ENCODE data around the gene HOXC6. TPM values are rescaled to one million over a fixed set of nuclear protein-coding genes. Genes with fewer than 3 reads are reported as not detected.
A peak's percentile ranks its signal among the peaks of the same experiment; 100 is the strongest.

Gene HOXC6
- total and polyA plus RNA-seq, 9 of the 15 experiments (the other 6 are each of a cell fraction or from before 2014, with no cell fraction given) = 0.06 to 4.0 (median 1.4) TPM

- ChIA-PET POLR2A (no interaction called here), CTCF (ENCODE audit: low intra/inter-chr PET ratio) (no interaction called here)
- WGBS (ENCODE audit: insufficient coverage, low coverage, missing lambda C conversion rate) = 11% methylated on average over 14 of the region's 14 CpGs
- Histone ChIP-seq H3K27ac (ENCODE audit: extremely low read depth, low read depth, low read length) (no peak overlapping the region), H3K9ac (ENCODE audit: insufficient read depth in 1 of 2, low read depth in 2 of 2, low read length in 2 of 2) (peak overlapping the region in 1 of 2 experiments; percentile 43; a peak in 1 of 4 replicates), H3K36me3 (ENCODE audit: control insufficient read depth, insufficient read depth, low read length) (no peaks in the 10 kb centered on the region), H3K4me3 (no peak overlapping the region), H3K79me2 (ENCODE audit: control insufficient read depth, insufficient read depth, low read length) (no peaks in the 10 kb centered on the region), H3K4me1 (replicated peaks in 1 of 2; ENCODE audit: control insufficient read depth in 2 of 2, insufficient read depth in 2 of 2, low read length in 2 of 2) (peaks cover 0 to 8% of the 10 kb centered on the region in 2 experiments; a peak in 2 of 5 replicates), H3K9me1 (ENCODE audit: control insufficient read depth, insufficient read depth, low read length) (no peaks in the 10 kb centered on the region), H4K20me1 (replicated peaks; ENCODE audit: control insufficient read depth, insufficient read depth, low read length) (no peaks in the 10 kb centered on the region), H3K9me3 (replicated peaks; ENCODE audit: control insufficient read depth, insufficient read depth, low read depth, low read length) (no peaks in the 10 kb centered on the region), H3K27me3 (ENCODE audit: control insufficient read depth in 2 of 2, insufficient read depth in 2 of 2, low read length in 2 of 2) (peaks cover 37 to 40% of the 10 kb centered on the region in 2 experiments), H2AFZ (ENCODE audit: low read depth, low read length) (no peak overlapping the region), H3K4me2 (ENCODE audit: insufficient read depth, low read length) (no peak overlapping the region)
- no peak for DNase-seq (ENCODE audit: extremely low read depth in 1 of 4, low spot score in 3 of 4)
- peak; percentile 25 for ATAC-seq
- in situ Hi-C loops (cut with MboI) = no loop called here
- no TSS peak for BruUV-seq (replicated peaks)
- intact Hi-C loops (cut with micrococcal nuclease) = no loop called here
- FAIRE-seq = no peak
- TF ChIP-seq NFIC (IDR thresholded peaks at IDR 0.05) = no peak
- TF ChIP-seq PHF8 (IDR thresholded peaks at IDR 0.05; ENCODE audit: borderline replicate concordance, low read length) = no peak
- TF ChIP-seq SIN3B (IDR thresholded peaks at IDR 0.05; ENCODE audit: low read depth) = no peak
- no peak for TF ChIP-seq ZBTB26 (CRISPR knock-in tag; IDR thresholded peaks at IDR 0.05)
- TF ChIP-seq, protein P1, sequence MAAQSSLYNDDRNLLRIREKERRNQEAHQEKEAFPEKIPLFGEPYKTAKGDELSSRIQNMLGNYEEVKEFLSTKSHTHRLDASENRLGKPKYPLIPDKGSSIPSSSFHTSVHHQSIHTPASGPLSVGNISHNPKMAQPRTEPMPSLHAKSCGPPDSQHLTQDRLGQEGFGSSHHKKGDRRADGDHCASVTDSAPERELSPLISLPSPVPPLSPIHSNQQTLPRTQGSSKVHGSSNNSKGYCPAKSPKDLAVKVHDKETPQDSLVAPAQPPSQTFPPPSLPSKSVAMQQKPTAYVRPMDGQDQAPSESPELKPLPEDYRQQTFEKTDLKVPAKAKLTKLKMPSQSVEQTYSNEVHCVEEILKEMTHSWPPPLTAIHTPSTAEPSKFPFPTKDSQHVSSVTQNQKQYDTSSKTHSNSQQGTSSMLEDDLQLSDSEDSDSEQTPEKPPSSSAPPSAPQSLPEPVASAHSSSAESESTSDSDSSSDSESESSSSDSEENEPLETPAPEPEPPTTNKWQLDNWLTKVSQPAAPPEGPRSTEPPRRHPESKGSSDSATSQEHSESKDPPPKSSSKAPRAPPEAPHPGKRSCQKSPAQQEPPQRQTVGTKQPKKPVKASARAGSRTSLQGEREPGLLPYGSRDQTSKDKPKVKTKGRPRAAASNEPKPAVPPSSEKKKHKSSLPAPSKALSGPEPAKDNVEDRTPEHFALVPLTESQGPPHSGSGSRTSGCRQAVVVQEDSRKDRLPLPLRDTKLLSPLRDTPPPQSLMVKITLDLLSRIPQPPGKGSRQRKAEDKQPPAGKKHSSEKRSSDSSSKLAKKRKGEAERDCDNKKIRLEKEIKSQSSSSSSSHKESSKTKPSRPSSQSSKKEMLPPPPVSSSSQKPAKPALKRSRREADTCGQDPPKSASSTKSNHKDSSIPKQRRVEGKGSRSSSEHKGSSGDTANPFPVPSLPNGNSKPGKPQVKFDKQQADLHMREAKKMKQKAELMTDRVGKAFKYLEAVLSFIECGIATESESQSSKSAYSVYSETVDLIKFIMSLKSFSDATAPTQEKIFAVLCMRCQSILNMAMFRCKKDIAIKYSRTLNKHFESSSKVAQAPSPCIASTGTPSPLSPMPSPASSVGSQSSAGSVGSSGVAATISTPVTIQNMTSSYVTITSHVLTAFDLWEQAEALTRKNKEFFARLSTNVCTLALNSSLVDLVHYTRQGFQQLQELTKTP (IDR thresholded peaks at IDR 0.05; ENCODE audit: low read depth in 1 of 2, partially characterized antibody in 2 of 2) = no peak
- TF ChIP-seq PTRF (tag; IDR thresholded peaks at IDR 0.05) = no peak
- TF ChIP-seq PTBP1 (IDR thresholded peaks at IDR 0.05; ENCODE audit: low read depth, low read length) = no peak
- no peak for TF ChIP-seq ZNF644 (tag; IDR thresholded peaks at IDR 0.05; ENCODE audit: low read depth)
- no peak for TF ChIP-seq ILK (tag; IDR thresholded peaks at IDR 0.05; ENCODE audit: borderline replicate concordance, low read depth)
- TF ChIP-seq, protein P2, sequence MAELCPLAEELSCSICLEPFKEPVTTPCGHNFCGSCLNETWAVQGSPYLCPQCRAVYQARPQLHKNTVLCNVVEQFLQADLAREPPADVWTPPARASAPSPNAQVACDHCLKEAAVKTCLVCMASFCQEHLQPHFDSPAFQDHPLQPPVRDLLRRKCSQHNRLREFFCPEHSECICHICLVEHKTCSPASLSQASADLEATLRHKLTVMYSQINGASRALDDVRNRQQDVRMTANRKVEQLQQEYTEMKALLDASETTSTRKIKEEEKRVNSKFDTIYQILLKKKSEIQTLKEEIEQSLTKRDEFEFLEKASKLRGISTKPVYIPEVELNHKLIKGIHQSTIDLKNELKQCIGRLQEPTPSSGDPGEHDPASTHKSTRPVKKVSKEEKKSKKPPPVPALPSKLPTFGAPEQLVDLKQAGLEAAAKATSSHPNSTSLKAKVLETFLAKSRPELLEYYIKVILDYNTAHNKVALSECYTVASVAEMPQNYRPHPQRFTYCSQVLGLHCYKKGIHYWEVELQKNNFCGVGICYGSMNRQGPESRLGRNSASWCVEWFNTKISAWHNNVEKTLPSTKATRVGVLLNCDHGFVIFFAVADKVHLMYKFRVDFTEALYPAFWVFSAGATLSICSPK (IDR thresholded peaks at IDR 0.05; ENCODE audit: borderline replicate concordance) = no peak
- no peak for TF ChIP-seq ETS1 (conservative IDR thresholded peaks at IDR 0.05; ENCODE audit: control insufficient read depth, low read depth, low read length)
- no peak for TF ChIP-seq CEBPG (CRISPR knock-in tag; IDR thresholded peaks at IDR 0.05)
- no peak for TF ChIP-seq CEBPG (tag; conservative IDR thresholded peaks at IDR 0.05 in 1 of 2, IDR thresholded peaks at IDR 0.05 in 1 of 2)
Observed at GRCh38 chr12:54058128-54058768, 30.0 kb downstream of the HOXC6 start.
